ENCODE measurements around the gene SUMO3. TPM values are rescaled to one million over a fixed set of nuclear protein-coding genes. Genes with fewer than 3 reads are reported as not detected.

Gene SUMO3
- polyA plus RNA-seq, 1 donor (not counting 4 experiments of a cell fraction or from before 2014, with no cell fraction given): 115 TPM

GRCh38 chr21:44842721-44843445, 25.0 kb upstream of the SUMO3 start:
- FAIRE-seq (no peak), DNase-seq (ENCODE audit: low read depth, low spot score) (no peak)
- Histone ChIP-seq H3K36me3 (ENCODE audit: control insufficient read depth in 2 of 2, extremely low read depth in 1 of 2, insufficient read depth in 2 of 2, low read length in 2 of 2) (no peaks in the 10 kb centered on the region), H3K27me3 (ENCODE audit: control insufficient read depth, extremely low read depth, insufficient read depth, low read length) (peaks cover 15% of the 10 kb centered on the region), H3K27ac (ENCODE audit: control insufficient read depth, insufficient read depth, low read length) (no peak overlapping the region), H3K4me2 (ENCODE audit: control insufficient read depth, extremely low read depth, insufficient read depth, low read depth, low read length) (no peak overlapping the region), H3K9me1 (ENCODE audit: control insufficient read depth, extremely low read depth, insufficient read depth, low read length) (no peaks in the 10 kb centered on the region), H2AFZ (ENCODE audit: control insufficient read depth, low read length) (no peak overlapping the region), H3K4me3 (ENCODE audit: control insufficient read depth in 2 of 3, extremely low read depth in 1 of 3, insufficient read depth in 2 of 3, low read depth in 1 of 3, low read length in 3 of 3) (no peak overlapping the region), H3K9me3 (ENCODE audit: control insufficient read depth, low read depth, low read length) (no peaks in the 10 kb centered on the region), H3K79me2 (ENCODE audit: control insufficient read depth, insufficient read depth, low read length) (no peaks in the 10 kb centered on the region), H3K9ac (ENCODE audit: control insufficient read depth, extremely low read depth, insufficient read depth, low read length) (no peak overlapping the region), H3K4me1 (ENCODE audit: control insufficient read depth, extremely low read depth, insufficient read depth, low read length) (peaks cover 13% of the 10 kb centered on the region), H4K20me1 (ENCODE audit: control insufficient read depth, extremely low read depth, insufficient read depth, low read length) (no peaks in the 10 kb centered on the region)
- TF ChIP-seq CTCF (optimal IDR thresholded peaks at IDR 0.05 in 1 of 3, IDR thresholded peaks at IDR 0.05 in 1 of 3, conservative IDR thresholded peaks at IDR 0.05 in 1 of 3; ENCODE audit: extremely low read depth in 1 of 3, insufficient read depth in 2 of 3, low read length in 3 of 3): no peak
- no peak for TF ChIP-seq EZH2 (IDR thresholded peaks at IDR 0.05; ENCODE audit: low read length)
- dilution Hi-C loops (cut with MboI; ENCODE audit: extremely low pct_ligation_motif_present, low sequenced_read_pairs): no loop called here

GRCh38 chr21:44842087-44842486, 24.2 kb upstream of the SUMO3 start:
- H3K4me1 ChIP-seq (ENCODE audit: control insufficient read depth, extremely low read depth, insufficient read depth, low read length): peaks cover 13% of the 10 kb centered on the region
- H3K9ac ChIP-seq (ENCODE audit: control insufficient read depth, extremely low read depth, insufficient read depth, low read length): no peak overlapping the region
- TF ChIP-seq EZH2 (IDR thresholded peaks at IDR 0.05; ENCODE audit: low read length) (no peak), CTCF (optimal IDR thresholded peaks at IDR 0.05 in 1 of 3, IDR thresholded peaks at IDR 0.05 in 1 of 3, conservative IDR thresholded peaks at IDR 0.05 in 1 of 3; ENCODE audit: extremely low read depth in 1 of 3, insufficient read depth in 2 of 3, low read length in 3 of 3) (no peak)
- H2AFZ ChIP-seq (ENCODE audit: control insufficient read depth, low read length): no peak overlapping the region
- H3K9me1 ChIP-seq (ENCODE audit: control insufficient read depth, extremely low read depth, insufficient read depth, low read length): no peaks in the 10 kb centered on the region
- H3K36me3 ChIP-seq (ENCODE audit: control insufficient read depth in 2 of 2, extremely low read depth in 1 of 2, insufficient read depth in 2 of 2, low read length in 2 of 2): no peaks in the 10 kb centered on the region
- no peaks in the 10 kb centered on the region for H3K9me3 ChIP-seq (ENCODE audit: control insufficient read depth, low read depth, low read length)
- no peak for FAIRE-seq
- DNase-seq (ENCODE audit: low read depth, low spot score): no peak
- H4K20me1 ChIP-seq (ENCODE audit: control insufficient read depth, extremely low read depth, insufficient read depth, low read length): no peaks in the 10 kb centered on the region
- H3K79me2 ChIP-seq (ENCODE audit: control insufficient read depth, insufficient read depth, low read length): no peaks in the 10 kb centered on the region
- dilution Hi-C loops (cut with MboI; ENCODE audit: extremely low pct_ligation_motif_present, low sequenced_read_pairs): no loop called here
- H3K27me3 ChIP-seq (ENCODE audit: control insufficient read depth, extremely low read depth, insufficient read depth, low read length): peaks cover 15% of the 10 kb centered on the region
- no peak overlapping the region for H3K4me3 ChIP-seq (ENCODE audit: control insufficient read depth in 2 of 3, extremely low read depth in 1 of 3, insufficient read depth in 2 of 3, low read depth in 1 of 3, low read length in 3 of 3)
- no peak overlapping the region for H3K27ac ChIP-seq (ENCODE audit: control insufficient read depth, insufficient read depth, low read length)
- no peak overlapping the region for H3K4me2 ChIP-seq (ENCODE audit: control insufficient read depth, extremely low read depth, insufficient read depth, low read depth, low read length)
